Adrenal gland (tissue), 12 donors: ENCODE data around the gene FBXL17. TPM values are rescaled to one million over a fixed set of nuclear protein-coding genes. Genes with fewer than 3 reads are reported as not detected.

Experiments
- DNase-seq, 7 donors: peaks; one replicate each; pipeline ENCODE4 v3.0.0-alpha.2; 2019 to 2020
- H3K27ac ChIP-seq, 5 donors: fragments of 200-600 bp; sonication (generic) in 4 of 5; 1 replicate in 3 of 5; 2 replicates in 2 of 5; pipeline versions ENCODE4 v1.5.1 to v1.8.0; 2016 to 2020; ENCODE audit warnings: mild to moderate bottlenecking in 1 of 5
- H3K27me3 ChIP-seq: fragments of 200-600 bp; 2 replicates; pipeline ENCODE4 v1.8.0; 2021
- H3K36me3 ChIP-seq, 2 donors: fragments of 200-600 bp; replicated peaks in 1 of 2; 1 replicate in 1 of 2; 2 replicates in 1 of 2; pipeline versions ENCODE4 v1.5.1 to v1.8.0; 2018 to 2022
- H3K4me1 ChIP-seq, 2 donors: fragments of 200-600 bp; replicated peaks in 1 of 2; 1 replicate in 1 of 2; 2 replicates in 1 of 2; pipeline versions ENCODE4 v1.5.1 to v1.8.0; 2018 to 2021
- H3K4me3 ChIP-seq, 4 donors: fragments of 200-600 bp; sonication (generic) in 3 of 4; one replicate each; pipeline ENCODE4 v1.5.1; 2016 to 2018
- H3K9me3 ChIP-seq, 3 donors: fragments of 200-600 bp; sonication (generic) in 1 of 3; replicated peaks in 1 of 3; 1 replicate in 2 of 3; 2 replicates in 1 of 3; pipeline versions ENCODE4 v1.5.1 to v1.8.0; 2016 to 2021
- CTCF ChIP-seq, 6 experiments: fragments of 450-650 bp in 4 of 6; fragments of 200-600 bp in 2 of 6; sonication (generic) in 1 of 6; IDR thresholded peaks; 1 replicate in 5 of 6; 2 replicates in 1 of 6; pipeline versions ENCODE4 v1.5.1 to v1.8.0; 2016 to 2021; ENCODE audit warnings: antibody characterized with exemption in 6 of 6, mild to moderate bottlenecking in 2 of 6, moderate library complexity in 1 of 6
- POLR2A ChIP-seq, 2 donors: fragments of 450-650 bp; IDR thresholded peaks; one replicate each; pipeline ENCODE4 v1.6.1; 2017; ENCODE audit warnings: antibody characterized with exemption in 2 of 2, mild to moderate bottlenecking in 2 of 2, moderate library complexity in 1 of 2
- WGBS, 4 donors: extraction: QIAGEN DNeasy Blood & Tissue Kit in 2 of 4; methylation state at CpG; one replicate each; pipeline versions ENCODE4 v1.1.5 to v1.1.7; 2013 to 2017; 5-methylcytosine and 5-hydroxymethylcytosine counted together
- intact Hi-C, 2 donors: fragments of 100-400 bp; cut with DNase I; formaldehyde crosslinking; loops; one replicate each; pipeline versions ENCODE4 v1.14.1 to v1.15.0; 2022 to 2023
- polyA plus RNA-seq, 3 donors: library from polyadenylated mRNA; stranded (reverse); fragments of 200-250 nt in 2 of 3; fragments of 350-450 nt in 1 of 3; fragmentation: Illumina TruSeq in 1 of 3; extraction: RNeasy Lipid Tissue Mini Kit (QIAGEN cat#74804) in 1 of 3; gene quantifications; one replicate each; pipeline ENCODE4 v1.2.3, GENCODE V29; 2013 to 2014
- total RNA-seq, 9 donors: library from RNA; depleted of rRNA in 4 of 9; stranded (reverse); fragments of >200 nt in 4 of 9; fragments of 120-200 nt in 1 of 9; fragmentation: NEBNext Ultra II Directional in 1 of 9; extraction: Animal tissue kit (Norgen Biotek cat#: 25700) in 1 of 9; gene quantifications; one replicate each; pipeline versions ENCODE4 v1.1.0 to v1.2.4, GENCODE V29; 2013 to 2023
- donor health status: healthy with polysubstance abuse.
- donor health status: Bipolar disorder and iron deficiency.
- donor health status: DM: yes; HTN: yes; CAD: no.
- donor health status: DM: no; HTN: no; CAD: no.
- donor health status: DM: no; HTN: no; CAD: no.
- donor health status: DM: yes; HTN: yes; CAD: no.

Gene FBXL17
- total and polyA plus RNA-seq, 12 donors: 4.4 to 29.4 (median 21.3) TPM

GRCh38 chr5:107878661-107879060 is 503.2 kb downstream of the FBXL17 start:
- Histone ChIP-seq H3K36me3 (no peaks in the 10 kb centered on the region), H3K9me3 (no peaks in the 10 kb centered on the region), H3K4me3 (no peak overlapping the region), H3K4me1 (no peaks in the 10 kb centered on the region), H3K27me3 (no peaks in the 10 kb centered on the region), H3K27ac (no peak overlapping the region)
- 78 to 86% (median 79%) methylated on average over 4 of the region's 4 CpGs for WGBS, 4 donors
- intact Hi-C loops: no loop called here
- DNase-seq: no peak
- no peak for TF ChIP-seq CTCF (IDR thresholded peaks at IDR 0.05)
- TF ChIP-seq POLR2A (IDR thresholded peaks at IDR 0.05): no peak

GRCh38 chr5:107876906-107877305 is 505.0 kb downstream of the FBXL17 start:
- WGBS, 4 donors: 71 to 77% (median 76%) methylated on average over 6 of the region's 6 CpGs
- H3K4me3 ChIP-seq: no peak overlapping the region
- DNase-seq: no peak
- intact Hi-C loops: no loop called here
- no peaks in the 10 kb centered on the region for H3K4me1 ChIP-seq
- no peaks in the 10 kb centered on the region for H3K36me3 ChIP-seq
- H3K27ac ChIP-seq: no peak overlapping the region
- H3K9me3 ChIP-seq: no peaks in the 10 kb centered on the region
- no peaks in the 10 kb centered on the region for H3K27me3 ChIP-seq
- no peak for TF ChIP-seq CTCF (IDR thresholded peaks at IDR 0.05)
- no peak for TF ChIP-seq POLR2A (IDR thresholded peaks at IDR 0.05)

- no peaks in the 10 kb centered on the region for H3K27me3 ChIP-seq
- TF ChIP-seq POLR2A (IDR thresholded peaks at IDR 0.05): no peak
- TF ChIP-seq CTCF (IDR thresholded peaks at IDR 0.05): no peak
- intact Hi-C loops: no loop called here
- no peaks in the 10 kb centered on the region for H3K36me3 ChIP-seq
- H3K27ac ChIP-seq: no peak overlapping the region
- no peak overlapping the region for H3K4me3 ChIP-seq
- no peaks in the 10 kb centered on the region for H3K9me3 ChIP-seq
- no peaks in the 10 kb centered on the region for H3K4me1 ChIP-seq
- 69 to 75% (median 72%) methylated on average over 7 of the region's 7 CpGs for WGBS, 4 donors
- no peak for DNase-seq
Measured at GRCh38 chr5:107876261-107876660, 505.6 kb downstream of the FBXL17 start.

GRCh38 chr5:107875833-107876232 is 506.1 kb downstream of the FBXL17 start:
- Histone ChIP-seq H3K27me3 (no peaks in the 10 kb centered on the region), H3K4me3 (no peak overlapping the region), H3K27ac (no peak overlapping the region), H3K9me3 (no peaks in the 10 kb centered on the region), H3K36me3 (no peaks in the 10 kb centered on the region), H3K4me1 (no peaks in the 10 kb centered on the region)
- intact Hi-C loops: no loop called here
- TF ChIP-seq POLR2A (IDR thresholded peaks at IDR 0.05) (no peak), CTCF (IDR thresholded peaks at IDR 0.05) (no peak)
- DNase-seq: no peak
- WGBS, 4 donors: 86 to 95% (median 91%) methylated on average over 9 of the region's 9 CpGs
